Stromal cell of bone marrow (primary cell): ENCODE results near the gene CFAP45.

Experiments used
- DNase-seq: peaks from one replicate; pipeline ENCODE4 v3.0.0-alpha.2; 2012; ENCODE audit warnings: low read depth

The CFAP45 gene

DNA sequence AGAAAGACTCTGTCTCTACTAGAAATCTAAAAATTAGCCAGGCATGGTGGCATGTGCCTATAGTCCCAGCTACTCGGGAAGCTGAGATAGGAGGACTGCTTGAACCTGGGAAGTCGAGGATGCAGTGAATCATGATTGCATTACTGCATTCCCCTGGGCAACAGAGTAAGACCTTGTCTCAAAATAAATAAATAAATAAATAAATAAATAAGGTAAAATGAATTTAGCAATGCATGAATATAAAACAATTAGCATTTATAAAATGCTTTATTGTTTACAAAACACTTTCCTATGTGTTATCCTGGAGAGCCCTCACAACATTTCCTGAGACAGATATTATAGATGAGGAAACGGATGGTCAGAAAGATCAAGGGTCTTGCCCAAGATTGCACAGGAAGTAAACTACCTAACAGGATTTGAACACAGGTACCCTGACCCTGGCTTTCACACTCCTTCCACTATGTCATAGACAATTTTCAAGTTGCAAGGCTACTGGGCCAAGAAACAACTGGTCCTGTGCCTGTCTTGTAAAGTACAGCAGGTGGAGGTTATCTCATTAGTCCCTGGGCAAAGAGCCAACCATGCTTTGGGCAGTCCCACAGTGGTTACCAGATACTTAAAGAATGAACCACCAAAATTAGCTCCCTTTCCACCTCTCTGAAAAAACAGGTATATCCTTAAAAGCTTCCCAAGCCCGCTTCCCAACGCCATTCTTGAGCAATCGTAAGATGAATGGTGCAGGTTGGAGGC, 22.1 kb downstream of the CFAP45 start:
- DNase-seq, result no peak

DNA sequence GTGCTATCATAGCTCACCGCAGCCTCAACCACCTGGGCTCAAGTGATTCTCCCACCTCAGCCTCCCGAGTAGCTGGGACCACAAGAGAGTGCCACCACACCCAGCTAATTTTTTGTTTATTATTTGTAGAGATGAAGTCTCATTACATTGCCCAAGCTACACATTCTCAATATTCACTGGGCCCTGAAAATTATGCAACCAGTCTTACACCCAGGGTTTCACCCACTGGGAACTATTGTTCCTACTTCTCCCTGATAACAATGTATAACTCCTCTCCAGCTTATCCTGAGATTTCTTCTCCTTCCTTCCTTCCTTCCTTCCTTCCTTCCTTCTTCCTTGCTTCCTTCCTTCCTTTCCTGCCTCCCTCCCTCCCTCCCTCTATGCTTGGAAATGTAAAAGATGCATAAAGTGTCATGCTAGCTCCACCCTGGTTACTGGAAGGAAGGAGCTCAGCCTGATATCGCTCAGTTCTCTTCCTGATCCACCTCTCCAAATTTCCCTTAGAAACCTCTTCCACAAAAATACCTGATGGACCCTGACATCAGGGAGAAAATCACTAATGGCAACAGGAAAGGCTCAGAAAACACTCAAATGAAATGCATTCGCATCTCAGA, 26.3 kb downstream of the CFAP45 start:
- DNase-seq, result no peak

DNA sequence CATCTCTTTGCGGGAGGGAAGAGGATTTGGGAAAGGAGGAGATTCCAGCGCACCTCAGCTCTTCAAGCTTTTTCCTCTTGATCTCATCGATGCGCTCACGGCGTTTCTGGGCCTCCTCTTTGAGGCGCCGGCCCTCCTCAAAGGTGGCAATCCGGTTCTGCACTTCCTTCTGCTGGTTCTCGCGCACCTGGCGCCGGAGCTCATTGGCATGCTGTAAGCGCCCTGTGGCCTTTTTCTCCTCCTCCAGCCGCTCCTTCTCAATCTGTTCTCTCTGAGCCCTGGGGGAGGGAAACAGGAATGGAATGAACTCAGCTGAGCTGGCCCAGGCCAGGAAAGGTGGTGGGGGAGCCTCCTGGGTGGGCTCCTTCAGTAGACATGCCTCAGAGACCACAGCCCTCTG, 27.1 kb downstream of the CFAP45 start:
- DNase-seq, result no peak

DNA sequence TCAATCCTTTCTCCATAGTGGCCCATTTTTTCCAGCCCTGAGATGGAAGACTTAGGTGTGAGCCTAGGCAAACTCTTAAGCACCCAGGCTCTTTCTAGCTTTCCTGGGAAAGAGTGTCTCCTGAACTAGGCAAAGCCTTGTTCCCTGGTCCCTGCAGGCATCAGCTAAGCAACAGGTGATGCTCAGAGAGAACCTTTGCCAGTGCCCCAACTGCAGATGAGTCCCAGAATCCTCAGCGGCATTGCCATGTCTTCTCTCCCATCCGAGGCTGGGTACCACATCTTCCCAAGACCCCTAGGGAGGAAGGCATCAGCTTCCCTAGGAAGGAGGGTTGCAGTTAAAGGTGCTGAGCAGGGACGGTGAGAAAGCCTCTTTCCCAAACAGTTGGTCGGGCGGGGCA, 29.3 kb downstream of the CFAP45 start:
- no peak for DNase-seq

DNA sequence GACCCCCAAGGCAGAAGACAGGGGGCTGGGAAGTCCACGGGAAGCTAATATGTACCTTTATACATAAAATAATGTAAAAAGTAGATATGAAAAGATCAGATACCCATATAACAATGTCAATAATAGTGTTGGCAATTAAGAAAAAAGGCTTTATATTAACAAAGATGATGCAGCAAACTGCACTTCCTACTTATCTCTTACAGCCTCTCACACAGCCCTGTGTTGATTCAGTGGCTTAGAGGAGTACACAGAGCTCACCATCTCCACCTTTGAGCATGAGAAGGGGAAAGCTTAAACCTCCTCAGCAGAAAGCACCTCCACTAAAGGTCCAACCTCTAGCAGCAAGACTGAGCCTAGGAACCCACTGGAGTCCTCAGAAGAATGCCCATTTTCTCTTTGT, 30.4 kb downstream of the CFAP45 start:
- DNase-seq, result no peak

DNA sequence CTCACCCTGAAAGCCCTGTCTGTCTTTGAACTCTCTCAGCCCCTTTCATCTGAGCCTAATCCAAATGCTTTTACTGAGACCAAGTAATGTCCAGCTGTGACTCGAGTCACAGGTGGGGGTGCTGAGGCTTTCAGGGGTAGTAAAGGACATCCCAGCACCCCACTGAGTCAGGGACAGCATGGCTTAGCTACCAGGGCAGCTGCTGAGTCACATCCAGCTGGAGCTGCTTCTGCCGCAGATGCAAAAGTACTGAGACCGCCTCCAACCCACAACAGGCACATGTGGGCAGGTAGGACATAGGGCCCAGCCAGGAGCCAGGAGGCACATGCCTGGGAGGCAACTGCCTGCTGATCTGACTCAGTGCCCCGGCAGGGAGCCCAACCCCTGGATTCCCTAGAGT, 30.8 kb downstream of the CFAP45 start:
- no peak for DNase-seq

DNA sequence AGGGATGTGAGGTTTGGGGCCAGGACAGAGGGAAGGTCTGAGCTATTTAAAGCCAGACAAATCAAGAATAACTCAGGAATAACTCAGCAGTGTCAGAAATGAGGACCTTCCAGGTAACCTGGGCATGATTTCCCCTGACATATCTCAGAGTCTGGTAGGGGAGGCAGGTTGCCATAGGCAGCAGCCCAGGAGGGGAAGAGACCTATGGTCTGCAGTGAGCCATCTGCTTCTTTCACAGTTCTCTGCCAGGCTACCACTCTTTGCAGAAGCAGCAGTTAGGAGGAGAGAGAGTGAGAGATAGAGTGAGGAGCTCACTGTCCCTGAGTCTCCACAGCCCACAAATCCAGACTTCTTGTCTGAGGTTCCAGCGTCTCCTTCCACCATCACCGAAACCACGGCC, 31.2 kb downstream of the CFAP45 start:
- no peak for DNase-seq

DNA sequence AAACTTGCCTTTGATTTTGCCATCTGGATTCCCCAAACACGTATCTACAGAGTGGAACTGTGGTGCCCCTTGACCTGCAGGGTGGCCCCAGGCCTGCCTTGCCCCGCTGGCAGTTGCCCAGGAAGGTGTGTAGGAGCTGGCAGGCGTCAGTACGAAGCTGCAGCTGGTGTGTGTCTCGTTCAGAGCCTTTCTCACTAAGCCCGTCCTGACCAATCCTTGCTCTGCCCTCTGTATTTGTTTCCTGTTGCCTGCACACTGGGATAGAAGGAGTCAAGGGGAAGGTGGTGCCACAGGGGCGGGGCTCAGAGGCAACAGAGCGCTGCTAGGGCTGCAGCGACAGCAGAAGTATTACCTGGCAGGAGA, 32.3 kb downstream of the CFAP45 start:
- DNase-seq, result no peak

DNA sequence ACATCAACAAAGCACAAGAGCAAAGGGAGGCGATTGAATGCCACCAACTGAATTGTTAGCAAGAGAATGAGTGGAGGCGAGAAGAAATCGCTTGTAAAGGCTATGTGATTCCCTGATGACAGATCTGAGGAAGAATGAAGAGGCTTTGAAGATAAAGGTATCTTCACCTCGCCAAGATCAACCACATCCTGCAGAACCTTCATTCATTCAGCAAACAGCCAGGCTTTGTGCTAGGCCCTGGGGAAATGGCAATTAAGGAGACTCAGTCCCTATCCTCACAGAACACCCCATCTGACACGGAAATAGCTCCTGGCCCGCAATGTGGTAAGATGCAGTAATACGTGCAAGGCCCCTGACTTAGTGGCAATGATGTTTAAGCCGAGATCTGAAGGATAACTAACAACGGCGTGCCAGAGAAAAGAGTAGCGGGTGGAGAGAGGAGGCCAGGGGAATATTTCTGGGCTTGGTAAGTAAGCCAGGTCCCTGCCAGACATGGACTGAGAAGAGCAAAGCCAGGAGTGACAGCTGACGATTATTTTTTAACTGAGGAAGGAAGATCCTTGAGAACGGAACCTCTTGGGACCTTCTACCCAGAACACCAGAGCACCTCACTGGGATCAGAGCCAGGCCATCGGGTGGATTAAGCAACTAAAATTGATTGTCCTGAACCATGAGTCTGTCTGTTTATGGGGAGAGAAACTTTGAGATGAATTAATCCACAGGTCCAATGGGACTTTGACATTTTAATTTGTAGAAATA, 32.9 kb downstream of the CFAP45 start:
- no peak for DNase-seq

DNA sequence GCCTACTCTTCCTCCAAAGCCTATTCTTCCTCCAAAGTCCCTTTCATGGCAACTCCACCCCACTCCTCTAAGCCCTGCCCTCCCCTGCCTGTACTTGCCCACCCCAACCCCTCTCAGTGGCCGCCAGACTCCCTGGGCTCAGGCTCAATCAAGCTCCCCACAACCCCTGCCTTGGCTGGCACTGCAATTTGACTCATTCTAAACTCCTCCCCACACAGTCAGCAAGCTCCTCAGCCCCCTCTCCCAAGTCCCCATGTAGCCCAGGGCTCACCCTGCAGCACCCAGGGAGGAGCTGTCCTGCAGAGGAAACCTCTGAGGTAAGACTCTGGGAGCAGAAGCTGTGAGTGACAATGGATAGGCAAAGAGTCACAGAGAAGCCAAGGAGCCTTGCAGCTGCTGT, 33.9 kb downstream of the CFAP45 start:
- DNase-seq, result no peak

DNA sequence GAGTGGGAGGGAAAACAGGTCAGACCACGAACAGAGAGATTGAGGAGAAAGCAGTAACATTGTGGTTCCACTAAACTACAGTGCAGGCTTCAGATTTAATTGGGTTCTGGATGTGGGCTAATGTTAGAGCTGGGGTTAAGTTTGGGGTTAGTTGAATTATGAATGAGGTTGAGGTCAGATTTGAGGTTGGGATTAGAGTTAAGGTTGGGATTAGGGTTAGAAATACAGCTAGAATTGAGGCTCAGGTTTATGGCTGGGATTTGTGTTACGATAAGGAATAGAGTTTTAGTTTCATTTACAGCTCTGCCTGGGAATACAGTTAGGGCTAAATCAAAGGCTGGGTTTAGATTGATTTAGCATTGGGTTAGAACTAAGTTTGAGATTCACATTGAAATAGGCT, 35.7 kb downstream of the CFAP45 start:
- DNase-seq, result no peak

DNA sequence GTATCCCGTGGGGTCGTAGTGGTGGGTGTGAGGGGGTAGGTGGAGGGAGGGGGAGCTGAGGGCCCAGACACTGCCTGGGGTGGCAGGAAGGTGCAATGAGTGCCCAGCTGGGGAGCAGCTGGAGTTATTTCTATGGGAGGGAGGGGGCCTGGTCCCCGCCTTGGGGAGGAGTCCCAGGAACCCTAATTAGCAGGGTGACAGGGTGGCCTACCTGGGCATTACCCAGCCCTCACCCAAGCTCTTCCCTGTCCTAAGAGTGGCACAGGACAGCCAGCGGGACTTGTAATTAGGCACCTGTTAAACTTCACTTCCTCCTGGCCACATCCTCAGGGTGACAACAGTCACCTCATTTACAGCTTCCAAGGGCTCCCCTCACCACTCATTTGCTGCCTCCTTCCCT, 37.4 kb downstream of the CFAP45 start, which contains the start of gene VSIG8:
TSS of gene VSIG8 (minus strand) at position 101 of the 400 bp plus-strand sequence. CDS start 136 bp downstream, outside the sequence.
- DNase-seq, result no peak

DNA sequence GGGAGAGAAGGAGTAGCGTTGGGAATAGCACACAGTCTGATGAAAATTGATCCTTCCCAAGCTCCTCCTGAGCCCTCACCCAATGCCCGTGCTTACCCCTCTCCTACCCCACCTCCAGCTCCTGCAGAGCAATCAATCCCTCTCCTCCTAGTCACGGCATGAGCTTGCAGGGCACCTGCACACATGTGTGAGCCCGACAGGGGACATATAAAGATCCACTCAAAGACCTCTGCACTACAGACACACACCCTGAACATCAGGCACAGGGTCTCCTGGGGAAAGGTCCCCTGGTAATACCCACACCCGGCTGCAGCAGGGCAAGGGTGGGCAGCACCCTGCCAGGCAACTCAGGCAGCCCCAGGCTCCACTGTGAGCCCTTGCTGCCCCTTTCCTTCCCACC, 37.9 kb downstream of the CFAP45 start:
- no peak for DNase-seq

DNA sequence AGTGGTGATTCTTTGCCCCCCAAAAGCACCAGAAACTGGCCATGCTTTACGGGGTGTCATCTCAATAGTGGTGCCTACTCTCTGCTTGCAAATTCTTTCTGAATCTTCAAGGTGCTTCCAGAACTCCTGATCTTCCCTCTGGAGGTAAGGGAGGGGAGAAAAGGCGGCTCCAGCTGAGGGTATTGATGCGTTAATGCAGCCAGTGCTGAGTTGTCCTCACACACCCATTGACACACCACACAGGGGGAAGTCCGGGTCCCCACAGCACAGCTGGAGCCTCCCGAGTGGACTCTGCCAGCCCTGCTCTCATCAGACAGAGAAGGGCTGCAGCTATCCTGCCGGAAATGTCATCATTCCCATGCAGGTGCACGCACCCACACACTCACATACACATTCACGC, 38.7 kb downstream of the CFAP45 start:
- no peak for DNase-seq

DNA sequence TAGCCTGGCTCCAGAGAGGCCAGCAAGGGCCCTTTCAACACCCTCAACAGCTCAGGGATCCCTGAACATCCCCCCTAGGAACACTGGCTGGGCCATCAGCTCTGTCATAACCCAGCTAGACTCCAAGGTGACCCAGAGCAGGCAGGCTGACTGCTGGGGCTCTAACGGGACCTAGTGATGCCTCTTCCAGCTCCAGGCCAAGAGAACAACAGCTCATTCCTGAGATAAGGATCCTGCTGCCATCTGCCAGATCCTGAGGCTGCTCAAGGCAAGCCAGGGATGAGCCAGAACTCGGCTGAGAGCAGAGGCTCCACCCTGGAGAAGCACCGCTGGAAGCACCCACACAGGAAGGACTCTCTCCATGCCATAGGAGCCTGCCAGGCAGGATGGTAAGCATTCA, 39.5 kb downstream of the CFAP45 start:
- no peak for DNase-seq

DNA sequence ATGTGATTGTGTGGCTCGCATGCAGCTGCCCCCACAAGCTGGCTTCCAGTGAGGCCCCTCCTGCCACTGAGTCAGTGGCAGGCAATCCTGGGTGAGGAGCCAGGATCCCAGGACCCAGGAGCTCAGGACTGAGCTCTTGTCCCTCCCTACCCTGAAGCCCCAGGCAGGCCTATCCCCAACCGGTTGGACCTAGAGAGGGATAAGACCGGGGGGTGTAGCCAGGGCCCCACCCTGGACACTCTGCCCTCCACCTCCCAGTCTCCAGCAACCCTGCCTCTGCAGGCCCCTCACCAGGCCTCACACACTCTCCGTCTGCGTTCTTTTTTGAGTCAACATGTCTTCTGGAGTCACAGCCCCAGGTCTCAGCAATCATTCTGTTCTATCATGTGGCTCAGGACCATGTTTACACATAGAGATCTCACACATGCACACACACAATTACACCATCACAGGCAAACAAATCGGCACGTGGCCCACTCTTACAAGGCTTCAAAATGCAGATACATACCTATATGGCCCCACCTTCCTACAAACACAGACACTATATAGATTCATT, 40.1 kb downstream of the CFAP45 start:
- no peak for DNase-seq

DNA sequence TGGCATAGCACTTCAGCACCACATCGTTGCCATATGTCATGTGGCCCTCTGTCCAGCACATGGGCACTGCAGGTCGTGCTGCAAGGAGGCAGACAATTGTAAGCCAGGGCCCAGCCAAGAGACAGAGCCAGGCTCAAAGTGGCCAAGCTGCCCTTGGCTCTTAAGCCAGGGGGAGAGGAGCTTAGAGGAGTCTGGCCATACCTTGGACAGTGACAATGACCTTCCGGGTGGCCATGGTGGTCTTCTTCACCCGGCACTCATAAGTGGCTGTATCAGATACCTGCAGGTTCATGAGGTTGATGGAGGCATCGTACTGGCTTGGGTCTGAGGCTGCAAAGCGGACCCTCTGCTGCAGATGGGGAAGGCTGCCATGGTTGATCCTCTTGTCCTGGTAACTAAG, 42.1 kb downstream of the CFAP45 start:
- DNase-seq, result no peak

DNA sequence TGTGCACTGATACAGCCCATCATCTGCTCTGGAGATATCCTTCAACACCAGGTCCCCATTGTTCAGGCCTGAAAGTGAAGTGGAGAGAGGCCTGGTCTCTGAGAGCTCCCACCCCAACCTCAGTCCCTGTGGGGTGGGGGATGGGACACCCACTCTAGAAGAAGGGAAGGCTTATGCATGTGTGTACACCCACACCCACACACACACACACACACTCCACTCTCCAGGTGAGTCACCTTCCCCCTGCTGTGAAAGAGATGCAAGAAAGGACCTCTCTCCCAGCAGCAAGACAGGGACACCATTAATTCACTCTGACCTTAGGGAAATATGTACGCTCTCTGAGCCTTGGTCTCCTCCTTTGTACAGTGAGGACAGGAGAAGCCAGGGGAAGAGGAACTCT, 43.4 kb downstream of the CFAP45 start:
- no peak for DNase-seq

DNA sequence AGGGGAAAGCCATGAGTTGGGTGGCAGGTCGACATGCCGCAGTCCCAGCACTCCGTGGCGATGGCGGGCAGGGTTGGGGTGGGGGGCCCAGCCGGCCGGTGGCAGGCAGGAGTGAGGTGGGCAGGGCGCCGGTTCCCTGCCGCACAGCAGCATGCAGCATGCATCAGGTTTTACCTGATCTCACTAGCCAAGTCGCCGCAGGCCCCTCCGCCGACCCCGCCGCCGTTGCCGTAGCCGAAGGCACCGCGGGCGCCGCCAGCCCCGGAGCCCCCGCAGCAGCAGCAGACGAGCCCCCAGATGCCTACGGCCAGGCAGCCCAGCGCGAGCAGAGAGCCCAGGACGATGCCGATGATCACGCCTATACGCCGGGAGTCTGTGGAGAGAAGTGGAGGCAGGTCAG, 44.3 kb downstream of the CFAP45 start:
- no peak for DNase-seq

DNA sequence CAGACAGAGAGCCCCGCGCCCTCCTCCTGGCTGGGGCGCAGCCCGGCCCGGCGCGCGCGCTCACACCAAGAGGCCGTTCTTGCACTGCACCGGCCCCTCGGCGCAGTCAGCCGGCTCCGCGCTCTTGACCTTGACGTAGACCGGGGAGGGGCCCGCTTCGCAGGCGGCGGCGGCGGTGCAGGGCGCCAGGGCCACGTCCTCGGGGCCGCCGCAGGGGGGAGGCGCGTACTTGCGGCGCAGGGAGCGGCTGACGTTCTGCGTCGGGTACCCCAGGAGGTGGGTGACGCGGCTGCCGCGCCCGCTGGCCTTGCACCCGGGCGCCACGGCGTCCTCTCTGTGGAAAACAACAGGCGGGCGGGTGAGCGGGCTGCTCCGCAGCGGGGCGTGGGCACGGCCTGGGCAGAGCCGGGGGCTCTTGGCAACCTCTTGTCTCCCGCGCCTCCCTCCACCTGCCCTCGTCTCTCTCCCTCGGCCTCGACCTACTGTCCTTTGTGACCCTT, 45.2 kb downstream of the CFAP45 start:
- DNase-seq, result peak; percentile 63

DNA sequence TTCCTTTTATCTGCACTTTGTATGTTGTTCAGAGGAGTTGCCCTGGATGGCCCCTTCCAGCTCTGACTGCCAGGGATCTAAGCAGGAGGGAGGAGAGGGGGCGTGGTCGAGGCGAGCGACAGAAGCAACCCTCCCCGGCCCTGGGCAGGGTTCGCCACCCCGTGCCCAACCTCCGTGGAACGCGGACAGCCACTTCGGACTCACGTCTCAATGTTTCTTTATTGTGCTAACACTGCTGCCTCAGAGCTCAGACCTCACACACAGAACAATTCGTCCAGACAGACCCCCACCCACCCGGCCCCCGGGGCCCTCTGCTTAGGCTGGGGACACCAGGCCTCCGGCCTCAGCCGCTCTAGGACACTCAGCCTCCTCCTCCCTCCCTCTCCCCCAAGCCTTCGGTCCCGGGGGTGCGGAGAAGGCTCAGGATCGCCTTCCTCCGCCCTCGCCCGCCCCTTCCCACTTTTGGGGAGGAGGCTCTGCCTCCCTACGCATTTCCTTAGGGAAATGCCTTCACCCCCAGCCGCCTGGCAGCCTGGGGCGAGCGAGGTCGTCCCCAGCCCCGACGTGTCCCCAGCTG, 45.8 kb downstream of the CFAP45 start:
- DNase-seq, result peak; percentile 24

DNA sequence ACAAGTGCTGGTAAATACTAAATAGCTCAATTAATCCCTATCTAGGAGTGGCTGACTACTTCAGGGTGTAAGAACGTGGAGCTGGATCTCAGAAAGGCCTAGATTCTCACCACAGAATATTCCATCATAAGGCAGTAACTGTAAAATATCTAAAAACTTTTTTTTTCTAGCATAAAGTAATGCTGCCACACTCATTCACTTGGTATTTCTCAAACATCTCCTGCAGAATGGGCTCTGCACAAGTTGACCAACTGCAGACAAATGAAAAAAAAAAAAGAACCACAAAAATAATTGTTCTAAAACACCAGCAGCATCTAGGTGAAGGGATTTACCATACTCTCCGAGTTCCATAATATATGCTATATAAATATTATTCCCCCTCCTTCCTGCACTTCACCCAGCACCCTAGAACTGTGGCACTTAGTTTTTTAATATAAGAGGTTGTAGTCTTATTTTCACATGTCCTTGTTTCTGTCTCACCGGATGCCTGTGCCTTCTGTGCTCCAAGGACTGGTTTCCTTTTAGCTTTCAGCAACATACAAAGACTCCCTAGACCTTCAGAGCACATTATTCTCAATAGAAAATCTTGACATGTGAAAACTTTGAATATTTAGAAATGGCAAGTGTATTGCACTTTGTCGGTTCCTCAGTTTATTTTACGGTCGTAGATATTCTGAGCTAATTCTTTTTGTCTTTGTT, 46.4 kb downstream of the CFAP45 start:
- no peak for DNase-seq
